Neural cell (in vitro differentiated cells): Measurements from ENCODE around the gene DEAF1.

Experiments
- EP300 ChIP-seq: fragments of 450-650 bp; conservative IDR thresholded peaks from 2 replicates; pipeline ENCODE4 v1.6.1; 2014; ENCODE audit warnings: antibody characterized with exemption, mild to moderate bottlenecking, moderate library complexity; ENCODE audit not compliant: poor library complexity, severe bottlenecking
- POLR2AphosphoS5 ChIP-seq: IDR thresholded peaks from 2 replicates; pipeline ENCODE4 v1.6.1; 2012
- RAD21 ChIP-seq: fragments of 450-650 bp; conservative IDR thresholded peaks from 2 replicates; pipeline ENCODE4 v1.6.1; 2014; ENCODE audit warnings: antibody characterized with exemption, mild to moderate bottlenecking, moderate library complexity
- TF ChIP-seq, protein P1 (sequence below): fragments of 450-650 bp; IDR thresholded peaks from 2 replicates; pipeline ENCODE4 v1.5.1; 2014; ENCODE audit warnings: antibody characterized with exemption, mild to moderate bottlenecking, moderate library complexity; ENCODE audit not compliant: poor library complexity, severe bottlenecking
- TF ChIP-seq, protein P2 (sequence below): IDR thresholded peaks from 2 replicates; pipeline ENCODE4 v1.6.1; 2012; ENCODE audit warnings: borderline replicate concordance

DNA sequence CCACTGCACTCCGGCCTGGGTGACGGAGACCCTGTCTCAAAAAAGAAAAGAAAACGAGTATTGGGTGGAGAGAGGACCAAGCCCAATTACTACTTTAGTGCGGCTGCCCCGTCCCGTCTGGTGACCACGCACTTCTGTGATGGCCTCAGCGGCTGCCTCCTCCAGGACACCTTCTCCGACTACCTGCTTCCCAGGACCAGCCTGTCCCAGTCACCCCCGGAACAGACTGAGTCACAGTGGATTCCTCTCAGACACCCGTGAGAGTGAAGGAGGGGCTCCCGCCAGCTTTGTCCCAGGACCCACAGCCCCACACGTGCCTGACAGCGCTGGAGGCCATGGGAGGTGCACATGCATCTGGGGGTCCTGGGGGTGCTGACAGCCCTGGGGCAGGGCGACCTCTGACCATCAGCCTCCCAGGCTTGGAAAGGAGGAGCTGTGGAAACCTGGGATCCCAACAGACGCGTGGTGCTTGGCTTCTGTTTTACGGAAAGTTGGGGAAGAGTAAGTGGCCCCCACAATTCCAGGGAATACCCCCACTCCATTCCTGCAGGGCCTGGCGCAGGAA, 53.1 kb downstream of the DEAF1 start:
- TF ChIP-seq, protein P1, sequence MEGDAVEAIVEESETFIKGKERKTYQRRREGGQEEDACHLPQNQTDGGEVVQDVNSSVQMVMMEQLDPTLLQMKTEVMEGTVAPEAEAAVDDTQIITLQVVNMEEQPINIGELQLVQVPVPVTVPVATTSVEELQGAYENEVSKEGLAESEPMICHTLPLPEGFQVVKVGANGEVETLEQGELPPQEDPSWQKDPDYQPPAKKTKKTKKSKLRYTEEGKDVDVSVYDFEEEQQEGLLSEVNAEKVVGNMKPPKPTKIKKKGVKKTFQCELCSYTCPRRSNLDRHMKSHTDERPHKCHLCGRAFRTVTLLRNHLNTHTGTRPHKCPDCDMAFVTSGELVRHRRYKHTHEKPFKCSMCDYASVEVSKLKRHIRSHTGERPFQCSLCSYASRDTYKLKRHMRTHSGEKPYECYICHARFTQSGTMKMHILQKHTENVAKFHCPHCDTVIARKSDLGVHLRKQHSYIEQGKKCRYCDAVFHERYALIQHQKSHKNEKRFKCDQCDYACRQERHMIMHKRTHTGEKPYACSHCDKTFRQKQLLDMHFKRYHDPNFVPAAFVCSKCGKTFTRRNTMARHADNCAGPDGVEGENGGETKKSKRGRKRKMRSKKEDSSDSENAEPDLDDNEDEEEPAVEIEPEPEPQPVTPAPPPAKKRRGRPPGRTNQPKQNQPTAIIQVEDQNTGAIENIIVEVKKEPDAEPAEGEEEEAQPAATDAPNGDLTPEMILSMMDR = no peak
- TF ChIP-seq, protein P2, sequence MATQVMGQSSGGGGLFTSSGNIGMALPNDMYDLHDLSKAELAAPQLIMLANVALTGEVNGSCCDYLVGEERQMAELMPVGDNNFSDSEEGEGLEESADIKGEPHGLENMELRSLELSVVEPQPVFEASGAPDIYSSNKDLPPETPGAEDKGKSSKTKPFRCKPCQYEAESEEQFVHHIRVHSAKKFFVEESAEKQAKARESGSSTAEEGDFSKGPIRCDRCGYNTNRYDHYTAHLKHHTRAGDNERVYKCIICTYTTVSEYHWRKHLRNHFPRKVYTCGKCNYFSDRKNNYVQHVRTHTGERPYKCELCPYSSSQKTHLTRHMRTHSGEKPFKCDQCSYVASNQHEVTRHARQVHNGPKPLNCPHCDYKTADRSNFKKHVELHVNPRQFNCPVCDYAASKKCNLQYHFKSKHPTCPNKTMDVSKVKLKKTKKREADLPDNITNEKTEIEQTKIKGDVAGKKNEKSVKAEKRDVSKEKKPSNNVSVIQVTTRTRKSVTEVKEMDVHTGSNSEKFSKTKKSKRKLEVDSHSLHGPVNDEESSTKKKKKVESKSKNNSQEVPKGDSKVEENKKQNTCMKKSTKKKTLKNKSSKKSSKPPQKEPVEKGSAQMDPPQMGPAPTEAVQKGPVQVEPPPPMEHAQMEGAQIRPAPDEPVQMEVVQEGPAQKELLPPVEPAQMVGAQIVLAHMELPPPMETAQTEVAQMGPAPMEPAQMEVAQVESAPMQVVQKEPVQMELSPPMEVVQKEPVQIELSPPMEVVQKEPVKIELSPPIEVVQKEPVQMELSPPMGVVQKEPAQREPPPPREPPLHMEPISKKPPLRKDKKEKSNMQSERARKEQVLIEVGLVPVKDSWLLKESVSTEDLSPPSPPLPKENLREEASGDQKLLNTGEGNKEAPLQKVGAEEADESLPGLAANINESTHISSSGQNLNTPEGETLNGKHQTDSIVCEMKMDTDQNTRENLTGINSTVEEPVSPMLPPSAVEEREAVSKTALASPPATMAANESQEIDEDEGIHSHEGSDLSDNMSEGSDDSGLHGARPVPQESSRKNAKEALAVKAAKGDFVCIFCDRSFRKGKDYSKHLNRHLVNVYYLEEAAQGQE = no peak
- TF ChIP-seq POLR2AphosphoS5 (no peak), RAD21 (no peak), EP300 (no peak)
